Skeletal muscle satellite cell (primary cell): ENCODE results near the gene PSME3IP1.

Experiments used
- H3K27me3 ChIP-seq: 2 replicates; pipeline ENCODE4 v1.7.0; 2013; ENCODE audit warnings: low read length; ENCODE audit not compliant: control insufficient read depth, insufficient read depth
- H3K36me3 ChIP-seq: 2 replicates; pipeline ENCODE4 v1.7.0; 2013; ENCODE audit warnings: mild to moderate bottlenecking, control low read depth, low read length; ENCODE audit not compliant: insufficient read depth
- H3K4me1 ChIP-seq: 2 replicates; pipeline ENCODE4 v1.7.0; 2013; ENCODE audit warnings: low read length; ENCODE audit not compliant: control insufficient read depth, insufficient read depth
- H3K4me2 ChIP-seq: 2 replicates; pipeline ENCODE4 v1.7.0; 2013; ENCODE audit warnings: mild to moderate bottlenecking, low read length
- H3K4me3 ChIP-seq: 2 replicates; pipeline ENCODE4 v1.7.0; 2013; ENCODE audit warnings: low read length
- H3K9ac ChIP-seq: 2 replicates; pipeline ENCODE4 v1.7.0; 2013; ENCODE audit warnings: mild to moderate bottlenecking, low read depth, low read length, moderate library complexity
- H3K9me3 ChIP-seq: replicated peaks from 2 replicates; pipeline ENCODE4 v1.7.0; 2013; ENCODE audit warnings: mild to moderate bottlenecking, control low read depth, low read length

Gene PSME3IP1

GRCh38 chr16:57127037-57127763 is 58.6 kb downstream of the PSME3IP1 start:
- H3K27me3 ChIP-seq, result no peaks in the 10 kb centered on the region
- no peaks in the 10 kb centered on the region for H3K9me3 ChIP-seq
- no peak overlapping the region for H3K4me2 ChIP-seq
- no peaks in the 10 kb centered on the region for H3K36me3 ChIP-seq
- H3K9ac ChIP-seq, result no peak overlapping the region
- H3K4me3 ChIP-seq, result no peak overlapping the region
- no peaks in the 10 kb centered on the region for H3K4me1 ChIP-seq

DNA sequence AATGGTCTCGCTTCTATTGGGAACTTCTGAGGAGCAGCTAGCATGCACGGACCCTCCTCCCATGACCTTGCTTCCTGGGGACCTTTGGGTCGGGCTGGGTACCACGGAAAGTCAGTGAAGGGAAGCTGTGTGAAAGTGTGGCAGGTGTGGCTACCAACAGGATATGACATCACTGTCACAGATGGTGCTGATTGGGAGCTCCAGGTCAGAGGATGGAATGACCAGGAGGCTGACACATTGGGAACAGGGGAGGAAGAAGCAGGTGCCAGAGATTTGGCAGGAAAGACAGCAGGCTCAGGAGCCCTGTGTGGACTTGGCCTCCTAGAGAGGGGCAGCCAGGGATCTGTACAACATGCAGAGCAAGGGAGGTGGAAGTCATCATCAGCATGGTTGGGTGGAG is 59.4 kb downstream of the PSME3IP1 start:
- H3K9me3 ChIP-seq, result no peaks in the 10 kb centered on the region
- no peaks in the 10 kb centered on the region for H3K4me1 ChIP-seq
- H3K9ac ChIP-seq, result no peak overlapping the region
- no peaks in the 10 kb centered on the region for H3K27me3 ChIP-seq
- H3K4me2 ChIP-seq, result no peak overlapping the region
- H3K4me3 ChIP-seq, result no peak overlapping the region
- H3K36me3 ChIP-seq, result no peaks in the 10 kb centered on the region

DNA sequence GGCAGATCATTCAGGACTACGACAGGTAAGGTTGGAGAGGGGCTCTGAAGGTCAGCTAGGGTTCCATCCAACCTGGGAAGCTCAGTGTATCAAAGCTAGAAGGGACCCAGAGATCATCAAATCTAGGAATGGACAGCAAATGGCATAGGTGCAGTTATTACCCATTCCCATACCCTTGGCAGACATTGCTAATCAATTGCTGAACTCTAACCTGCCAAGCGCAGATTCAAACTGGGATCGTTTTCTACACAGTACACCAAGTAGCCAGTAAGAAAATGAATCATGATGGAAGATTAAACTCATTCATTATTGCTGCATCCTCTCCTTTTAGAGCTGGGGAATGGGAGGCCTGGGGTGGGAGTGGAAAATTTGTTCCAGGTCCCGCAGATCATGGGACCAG is 59.9 kb downstream of the PSME3IP1 start:
- Histone ChIP-seq H3K9me3 (no peaks in the 10 kb centered on the region), H3K4me3 (no peak overlapping the region), H3K9ac (no peak overlapping the region), H3K27me3 (no peaks in the 10 kb centered on the region), H3K36me3 (no peaks in the 10 kb centered on the region), H3K4me1 (no peaks in the 10 kb centered on the region), H3K4me2 (no peak overlapping the region)

DNA sequence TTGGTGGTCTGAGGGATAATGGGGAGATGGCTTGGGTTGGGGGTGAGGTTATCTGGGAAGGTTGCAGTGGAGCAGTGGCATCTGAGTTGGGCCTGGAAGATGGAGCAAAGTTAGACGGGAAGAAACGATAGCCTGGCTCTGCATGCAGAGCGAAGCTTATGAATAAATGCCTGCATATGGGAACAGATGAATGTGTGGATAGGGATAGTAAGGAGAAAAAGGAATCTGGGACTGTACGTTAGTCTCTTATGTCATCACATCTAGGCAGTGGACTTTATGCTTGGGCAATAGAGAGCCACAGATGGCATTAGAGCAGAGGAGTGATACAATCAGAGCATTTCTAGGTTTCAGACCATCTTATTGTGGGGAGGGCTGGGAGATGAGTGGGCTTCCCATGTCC is 60.5 kb downstream of the PSME3IP1 start:
- H3K9me3 ChIP-seq, result no peaks in the 10 kb centered on the region
- H3K4me2 ChIP-seq, result no peak overlapping the region
- no peaks in the 10 kb centered on the region for H3K36me3 ChIP-seq
- no peak overlapping the region for H3K9ac ChIP-seq
- H3K27me3 ChIP-seq, result no peaks in the 10 kb centered on the region
- H3K4me3 ChIP-seq, result no peak overlapping the region
- H3K4me1 ChIP-seq, result no peaks in the 10 kb centered on the region

DNA sequence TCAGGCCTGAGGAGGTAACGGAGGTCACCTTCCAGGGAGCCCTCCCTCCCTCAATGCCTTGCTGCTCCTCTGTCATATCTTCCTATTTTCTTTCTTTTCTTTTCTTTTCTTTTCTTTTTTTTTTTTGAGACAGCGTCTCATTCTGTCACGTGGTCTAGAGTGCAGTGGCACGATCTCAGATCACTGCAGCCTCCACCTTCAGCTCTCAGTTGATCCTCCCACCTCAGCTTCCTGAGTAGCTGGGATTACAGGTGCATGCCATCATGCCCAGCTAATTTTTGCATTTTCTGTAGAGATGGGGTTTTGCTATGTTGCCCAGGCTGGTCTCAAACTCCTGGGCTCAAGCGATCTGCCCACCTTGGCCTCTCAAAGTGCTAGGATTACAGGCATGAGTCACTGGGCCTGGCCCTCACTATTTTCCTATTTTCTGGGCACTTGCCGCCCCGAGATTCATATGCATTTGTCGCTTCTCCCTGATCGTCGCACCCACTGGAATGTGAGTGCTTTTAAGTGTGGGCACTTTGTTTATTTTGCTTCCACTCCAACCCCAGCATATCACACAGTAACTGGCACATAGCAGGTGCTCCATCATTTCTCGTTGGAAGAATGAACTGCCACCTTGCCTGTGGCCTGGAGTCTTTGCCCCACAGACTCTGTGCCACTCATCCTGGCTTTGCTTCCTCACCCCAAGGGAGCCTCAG is 61.7 kb downstream of the PSME3IP1 start:
- H3K36me3 ChIP-seq, result no peaks in the 10 kb centered on the region
- H3K4me3 ChIP-seq, result no peak overlapping the region
- no peak overlapping the region for H3K4me2 ChIP-seq
- no peak overlapping the region for H3K9ac ChIP-seq
- no peaks in the 10 kb centered on the region for H3K4me1 ChIP-seq
- no peaks in the 10 kb centered on the region for H3K9me3 ChIP-seq
- H3K27me3 ChIP-seq, result no peaks in the 10 kb centered on the region

- no peaks in the 10 kb centered on the region for H3K9me3 ChIP-seq
- no peaks in the 10 kb centered on the region for H3K27me3 ChIP-seq
- H3K4me1 ChIP-seq, result no peaks in the 10 kb centered on the region
- H3K36me3 ChIP-seq, result no peaks in the 10 kb centered on the region
- no peak overlapping the region for H3K9ac ChIP-seq
- H3K4me3 ChIP-seq, result no peak overlapping the region
- no peak overlapping the region for H3K4me2 ChIP-seq
Measured at GRCh38 chr16:57123216-57123973, 62.4 kb downstream of the PSME3IP1 start.

- Histone ChIP-seq H3K36me3 (no peaks in the 10 kb centered on the region), H3K4me1 (no peaks in the 10 kb centered on the region), H3K4me2 (no peak overlapping the region), H3K9me3 (no peaks in the 10 kb centered on the region), H3K9ac (no peak overlapping the region), H3K27me3 (no peaks in the 10 kb centered on the region), H3K4me3 (no peak overlapping the region)
Measured at GRCh38 chr16:57118461-57119084, 67.3 kb downstream of the PSME3IP1 start.

DNA sequence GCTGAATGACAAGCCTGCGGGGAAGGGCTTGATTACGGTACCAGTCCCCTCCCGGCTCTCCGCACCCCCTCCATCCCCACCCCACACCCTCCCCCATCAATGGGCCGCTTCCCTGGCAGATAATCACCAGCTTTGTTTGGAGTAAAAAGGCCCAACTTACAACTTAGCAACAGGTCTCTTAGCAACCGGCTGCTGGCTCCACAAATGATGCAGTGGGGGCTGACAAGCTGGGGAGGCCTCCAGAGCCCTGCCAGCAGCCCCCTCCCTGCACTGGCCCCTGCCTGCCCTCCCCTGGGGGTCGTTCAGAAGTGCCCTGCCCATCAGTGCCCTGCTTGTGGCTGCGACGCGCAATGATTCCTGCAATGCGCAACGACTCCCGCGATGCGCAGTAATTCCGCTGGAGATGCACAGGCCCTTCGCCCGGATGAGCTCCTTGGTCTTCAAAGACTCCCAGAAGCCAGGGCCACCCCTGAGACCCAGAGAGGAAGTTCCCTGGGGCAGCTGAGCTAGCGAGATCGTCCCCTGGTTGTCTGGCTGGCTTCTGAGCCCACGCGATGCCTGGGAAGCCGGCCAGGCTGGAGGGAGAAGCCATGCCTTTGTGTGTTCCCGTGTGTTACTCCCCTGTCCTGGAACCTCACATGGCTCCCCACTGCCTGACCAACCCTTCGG is 70.2 kb downstream of the PSME3IP1 start:
- H3K36me3 ChIP-seq, result no peaks in the 10 kb centered on the region
- no peaks in the 10 kb centered on the region for H3K27me3 ChIP-seq
- no peak overlapping the region for H3K4me3 ChIP-seq
- no peaks in the 10 kb centered on the region for H3K9me3 ChIP-seq
- no peak overlapping the region for H3K9ac ChIP-seq
- no peak overlapping the region for H3K4me2 ChIP-seq
- H3K4me1 ChIP-seq, result peaks cover 12% of the 10 kb centered on the region

GRCh38 chr16:57115168-57115513 is 70.7 kb downstream of the PSME3IP1 start:
- no peak overlapping the region for H3K4me3 ChIP-seq
- no peaks in the 10 kb centered on the region for H3K36me3 ChIP-seq
- peaks cover 12% of the 10 kb centered on the region for H3K4me1 ChIP-seq
- H3K4me2 ChIP-seq, result no peak overlapping the region
- H3K9ac ChIP-seq, result no peak overlapping the region
- H3K9me3 ChIP-seq, result no peaks in the 10 kb centered on the region
- H3K27me3 ChIP-seq, result no peaks in the 10 kb centered on the region

DNA sequence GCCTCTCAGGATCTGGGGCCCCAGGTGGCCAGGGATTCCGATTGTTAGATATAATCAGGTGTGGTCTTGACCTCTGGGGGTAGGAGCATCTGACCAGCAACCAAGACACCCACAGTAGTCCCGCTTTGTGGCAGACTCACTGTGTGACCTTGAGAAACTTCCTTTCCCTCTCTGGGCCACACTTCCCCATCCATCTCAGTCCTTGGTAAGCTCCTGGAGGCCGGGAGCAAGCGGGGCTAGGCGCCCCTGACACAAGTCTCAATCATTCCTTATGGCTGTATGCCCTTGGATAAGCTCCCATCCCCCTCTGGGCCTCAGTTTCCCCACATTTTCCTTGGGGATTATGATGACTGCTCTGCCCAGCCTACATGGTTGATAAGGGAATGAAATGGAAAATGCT is 72.2 kb downstream of the PSME3IP1 start:
- Histone ChIP-seq H3K9ac (no peak overlapping the region), H3K36me3 (no peaks in the 10 kb centered on the region), H3K4me2 (no peak overlapping the region), H3K4me3 (no peak overlapping the region), H3K9me3 (no peaks in the 10 kb centered on the region), H3K4me1 (peaks cover 12% of the 10 kb centered on the region), H3K27me3 (no peaks in the 10 kb centered on the region)

DNA sequence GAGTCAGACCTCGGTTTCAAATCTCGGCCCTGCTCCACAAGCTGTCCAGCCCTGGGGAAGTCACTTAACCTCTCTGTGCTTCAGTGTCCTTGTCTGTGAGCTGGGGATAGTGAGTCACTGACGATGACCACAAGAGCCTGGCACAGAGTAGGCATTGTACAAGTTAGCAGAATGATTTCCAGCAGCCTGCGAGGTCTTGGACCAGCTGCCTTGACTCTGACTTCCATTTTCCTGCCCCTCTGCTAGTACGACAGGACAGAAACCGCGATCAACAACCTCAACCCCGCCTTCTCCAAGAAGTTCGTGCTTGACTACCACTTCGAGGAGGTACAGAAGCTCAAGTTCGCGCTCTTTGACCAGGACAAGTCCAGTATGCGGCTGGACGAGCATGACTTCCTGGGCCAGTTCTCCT is 72.8 kb downstream of the PSME3IP1 start:
- H3K27me3 ChIP-seq, result no peaks in the 10 kb centered on the region
- H3K4me3 ChIP-seq, result no peak overlapping the region
- H3K4me2 ChIP-seq, result no peak overlapping the region
- no peaks in the 10 kb centered on the region for H3K36me3 ChIP-seq
- peaks cover 12% of the 10 kb centered on the region for H3K4me1 ChIP-seq
- no peak overlapping the region for H3K9ac ChIP-seq
- H3K9me3 ChIP-seq, result no peaks in the 10 kb centered on the region
